Activated B cell treated with CpG ODN at 0.5 μM for 24 hours (primary cell): ENCODE data around the gene PTH1R. TPM values are rescaled to one million over a fixed set of nuclear protein-coding genes. Genes with fewer than 3 reads are reported as not detected.

ENCODE experiments used
- ATAC-seq: fragments of 200-7000 bp; cut with Tn5 transposase; one replicate; pipeline ENCODE4 v1.10.0; 2021; ENCODE audit warnings: low read depth, mild to moderate bottlenecking, moderate library complexity
- CTCF ChIA-PET: fragments of 350-600 bp; sonication (Branson Sonifier 250); formaldehyde crosslinking; loops from one replicate; lab custom pipeline; 2021; ENCODE audit warnings: antibody characterized with exemption; lab: Charles Lee
- POLR2A ChIA-PET: fragments of 350-600 bp; sonication (Branson Sonifier 250); formaldehyde crosslinking; loops from one replicate; lab custom pipeline; 2021; ENCODE audit warnings: antibody characterized with exemption; lab: Charles Lee
- DNase-seq: peaks from one replicate; pipeline ENCODE4 v3.0.0; 2022
- H3K27ac Mint-ChIP-seq: one replicate; pipeline ENCODE4 v1.8.0; 2020; ENCODE audit warnings: mixed read lengths
- H3K27me3 Mint-ChIP-seq: one replicate; pipeline ENCODE4 v1.8.0; 2021; ENCODE audit warnings: mixed read lengths
- H3K36me3 Mint-ChIP-seq: one replicate; pipeline ENCODE4 v1.8.0; 2021; ENCODE audit warnings: low read depth, mixed read lengths
- H3K4me1 Mint-ChIP-seq: one replicate; pipeline ENCODE4 v1.8.0; 2021; ENCODE audit warnings: mixed read lengths
- H3K4me3 Mint-ChIP-seq: one replicate; pipeline ENCODE4 v1.8.0; 2020; ENCODE audit warnings: mild to moderate bottlenecking, mixed read lengths
- H3K9me3 Mint-ChIP-seq: one replicate; pipeline ENCODE4 v1.8.0; 2020; ENCODE audit warnings: mixed read lengths
- intact Hi-C: fragments of 100-400 bp; cut with micrococcal nuclease; formaldehyde crosslinking; loops from one replicate; pipeline ENCODE4 v1.15.1; 2024
- total RNA-seq: library from RNA; stranded (reverse); gene quantifications from 2 replicates; pipeline ENCODE4 v1.2.3, GENCODE V29; 2022
- TF ChIP-seq, protein P1 (sequence below): fragments of 200-600 bp; IDR thresholded peaks from one replicate; pipeline ENCODE4 v1.8.0; 2022; ENCODE audit warnings: antibody characterized with exemption, mild to moderate bottlenecking

The PTH1R gene
- total RNA-seq, 1 donor from 2014 or later = not detected

- H3K4me3 Mint-ChIP-seq = no peak overlapping the region
- ChIA-PET CTCF (interaction anchor here (0.6 kb wide), 1 partner anchor 210 kb away, joined by 3 read pairs; no protein-coding TSS in a partner anchor), POLR2A (no interaction called here)
- peaks cover 30% of the 10 kb centered on the region for H3K36me3 Mint-ChIP-seq
- intact Hi-C loops = no loop called here
- DNase-seq (no peak), ATAC-seq (no peak)
- TF ChIP-seq, protein P1, sequence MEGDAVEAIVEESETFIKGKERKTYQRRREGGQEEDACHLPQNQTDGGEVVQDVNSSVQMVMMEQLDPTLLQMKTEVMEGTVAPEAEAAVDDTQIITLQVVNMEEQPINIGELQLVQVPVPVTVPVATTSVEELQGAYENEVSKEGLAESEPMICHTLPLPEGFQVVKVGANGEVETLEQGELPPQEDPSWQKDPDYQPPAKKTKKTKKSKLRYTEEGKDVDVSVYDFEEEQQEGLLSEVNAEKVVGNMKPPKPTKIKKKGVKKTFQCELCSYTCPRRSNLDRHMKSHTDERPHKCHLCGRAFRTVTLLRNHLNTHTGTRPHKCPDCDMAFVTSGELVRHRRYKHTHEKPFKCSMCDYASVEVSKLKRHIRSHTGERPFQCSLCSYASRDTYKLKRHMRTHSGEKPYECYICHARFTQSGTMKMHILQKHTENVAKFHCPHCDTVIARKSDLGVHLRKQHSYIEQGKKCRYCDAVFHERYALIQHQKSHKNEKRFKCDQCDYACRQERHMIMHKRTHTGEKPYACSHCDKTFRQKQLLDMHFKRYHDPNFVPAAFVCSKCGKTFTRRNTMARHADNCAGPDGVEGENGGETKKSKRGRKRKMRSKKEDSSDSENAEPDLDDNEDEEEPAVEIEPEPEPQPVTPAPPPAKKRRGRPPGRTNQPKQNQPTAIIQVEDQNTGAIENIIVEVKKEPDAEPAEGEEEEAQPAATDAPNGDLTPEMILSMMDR = no peak
- H3K4me1 Mint-ChIP-seq = peaks cover 3% of the 10 kb centered on the region
- H3K9me3 Mint-ChIP-seq = peaks cover 29% of the 10 kb centered on the region
- no peak overlapping the region for H3K27ac Mint-ChIP-seq
- no peaks in the 10 kb centered on the region for H3K27me3 Mint-ChIP-seq
Observed at GRCh38 chr3:46840491-46840890, 37.0 kb upstream of the PTH1R start.

DNA sequence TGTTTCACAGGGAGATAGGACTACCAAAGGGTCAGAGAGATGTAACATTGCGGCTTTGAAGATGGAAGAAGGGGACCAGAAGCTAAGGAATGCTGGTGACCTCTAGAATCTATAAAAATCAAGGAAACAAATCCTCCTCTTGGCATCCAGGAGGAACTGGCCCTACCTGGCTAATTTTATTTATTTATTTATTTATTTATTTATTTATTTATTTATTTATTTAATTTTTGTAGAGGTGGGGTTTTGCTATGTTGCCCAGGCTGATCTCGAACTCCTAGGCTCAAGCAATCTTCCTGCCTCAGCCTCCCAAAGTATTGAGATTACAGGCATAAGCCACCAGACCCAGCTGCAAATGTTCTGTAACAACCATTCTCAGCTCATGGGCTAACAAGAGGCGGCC is 34.0 kb upstream of the PTH1R start:
- H3K36me3 Mint-ChIP-seq = peaks cover 23% of the 10 kb centered on the region
- ATAC-seq = no peak
- no peak overlapping the region for H3K4me3 Mint-ChIP-seq
- intact Hi-C loops = no loop called here
- H3K27me3 Mint-ChIP-seq = no peaks in the 10 kb centered on the region
- DNase-seq = no peak
- TF ChIP-seq, protein P1 = no peak
- peaks cover 18% of the 10 kb centered on the region for H3K9me3 Mint-ChIP-seq
- ChIA-PET CTCF (no interaction called here), POLR2A (no interaction called here)
- no peak overlapping the region for H3K27ac Mint-ChIP-seq
- H3K4me1 Mint-ChIP-seq = peaks cover 6% of the 10 kb centered on the region

- DNase-seq (no peak), ATAC-seq (no peak)
- Mint-ChIP-seq H3K4me1 (peaks cover 6% of the 10 kb centered on the region), H3K27ac (peak overlapping the region; percentile 59), H3K36me3 (peaks cover 17% of the 10 kb centered on the region), H3K4me3 (peak overlapping the region; percentile 42), H3K27me3 (no peaks in the 10 kb centered on the region), H3K9me3 (peaks cover 11% of the 10 kb centered on the region)
- intact Hi-C loops = no loop called here
- TF ChIP-seq, protein P1 = no peak
- ChIA-PET CTCF (interaction anchor here (0.6 to 1.8 kb wide), 3 partner anchors 23 to 65 kb away, joined by 3 to 9 read pairs (median 4); no protein-coding TSS in a partner anchor), POLR2A (interaction anchor here (1.2 kb wide), 1 partner anchor 66 kb away, joined by 3 read pairs; no protein-coding TSS in a partner anchor)
Observed at GRCh38 chr3:46844397-46844796, 33.1 kb upstream of the PTH1R start.

- Mint-ChIP-seq H3K27me3 (no peaks in the 10 kb centered on the region), H3K36me3 (peaks cover 15% of the 10 kb centered on the region), H3K4me1 (peaks cover 6% of the 10 kb centered on the region), H3K9me3 (peaks cover 10% of the 10 kb centered on the region), H3K27ac (peak overlapping the region; percentile 59), H3K4me3 (peak overlapping the region; percentile 87)
- no peak for DNase-seq
- TF ChIP-seq, protein P1 = no peak
- CTCF ChIA-PET = interaction anchor here (0.6 to 1.8 kb wide), 4 partner anchors 22 to 66 kb away, joined by 3 to 9 read pairs (median 4); no protein-coding TSS in a partner anchor
- no peak for ATAC-seq
- POLR2A ChIA-PET = interaction anchor here (1.2 kb wide), 2 partner anchors 67 to 536 kb away, joined by 3 to 5 read pairs; partner anchors contain the start of gene PTPN23
- intact Hi-C loops = loop anchor here (5.0 kb wide), 1 partner anchor 152 kb away; no protein-coding TSS in a partner anchor
Observed at GRCh38 chr3:46844881-46845312, 32.6 kb upstream of the PTH1R start.

- POLR2A ChIA-PET = interaction anchor here (0.9 to 1.2 kb wide), 4 partner anchors 64 to 535 kb away, joined by 3 to 5 read pairs (median 3); partner anchors contain the start of gene PTPN23
Observed at GRCh38 chr3:46845397-46845859, 32.1 kb upstream of the PTH1R start.

More at GRCh38 chr3:46845397-46845859, 32.1 kb upstream of the PTH1R start:
- TF ChIP-seq, protein P1 = no peak
- peaks cover 14% of the 10 kb centered on the region for H3K36me3 Mint-ChIP-seq
- peaks cover 6% of the 10 kb centered on the region for H3K9me3 Mint-ChIP-seq
- intact Hi-C loops = loop anchor here (5.0 kb wide), 1 partner anchor 152 kb away; no protein-coding TSS in a partner anchor
- no peaks in the 10 kb centered on the region for H3K27me3 Mint-ChIP-seq
- H3K4me3 Mint-ChIP-seq = peak overlapping the region; percentile 87
- CTCF ChIA-PET = interaction anchor here (0.9 to 1.8 kb wide), 6 partner anchors 8 to 479 kb away, joined by 3 to 9 read pairs (median 4); no protein-coding TSS in a partner anchor
- H3K4me1 Mint-ChIP-seq = peaks cover 6% of the 10 kb centered on the region
- H3K27ac Mint-ChIP-seq = peak overlapping the region; percentile 83
- DNase-seq (no peak), ATAC-seq (peak; percentile 53)
